IPS-15b (cell line): ENCODE results near the gene TCEAL2.
"Not testable (repeated sequence)": the region's sequence is repeated elsewhere in the genome, so short reads cannot be mapped to it uniquely, and the experiment has no call there.

ENCODE experiments used
- H3K27me3 ChIP-seq: one replicate; pipeline ENCODE4 v1.6.1; 2013; ENCODE audit warnings: low read length; ENCODE audit not compliant: control insufficient read depth, insufficient read depth
- H3K36me3 ChIP-seq: one replicate; pipeline ENCODE4 v1.6.1; 2013; ENCODE audit warnings: low read length; ENCODE audit not compliant: control insufficient read depth, insufficient read depth
- H3K4me1 ChIP-seq: one replicate; pipeline ENCODE4 v1.6.1; 2013; ENCODE audit warnings: mild to moderate bottlenecking, low read length; ENCODE audit not compliant: control insufficient read depth, insufficient read depth
- H3K4me3 ChIP-seq: one replicate; pipeline ENCODE4 v1.5.1; 2013; ENCODE audit warnings: low read depth, low read length
- H3K9ac ChIP-seq: one replicate; pipeline ENCODE4 v1.6.1; 2013; ENCODE audit warnings: low read depth, mild to moderate bottlenecking, low read length
- H3K9me3 ChIP-seq: one replicate; pipeline ENCODE4 v1.6.1; 2013; ENCODE audit warnings: mild to moderate bottlenecking, low read length; ENCODE audit not compliant: control insufficient read depth, insufficient read depth

The TCEAL2 gene

GRCh38 chrX:102142274-102142673 is 16.8 kb downstream of the TCEAL2 start, which contains the start of gene TCEAL6:
Gene TCEAL6 (minus strand): TSS chrX:102142481.
- H3K9ac ChIP-seq, H3K36me3 ChIP-seq, H3K9me3 ChIP-seq, H3K4me1 ChIP-seq: not testable (repeated sequence)
- Histone ChIP-seq H3K4me3 (peak within 1 kb of the TSS; percentile 30), H3K27me3 (peaks cover 18% of the 10 kb centered on the region)

GRCh38 chrX:102154218-102154860 is 28.9 kb downstream of the TCEAL2 start:
- no peaks in the 10 kb centered on the region for H3K36me3 ChIP-seq
- H3K9ac ChIP-seq = no peak overlapping the region
- H3K4me1 ChIP-seq = no peaks in the 10 kb centered on the region
- peak overlapping the region; percentile 65 for H3K4me3 ChIP-seq
- H3K9me3 ChIP-seq = no peaks in the 10 kb centered on the region
- H3K27me3 ChIP-seq = peaks cover 4% of the 10 kb centered on the region

GRCh38 chrX:102154900-102155805 is 29.7 kb downstream of the TCEAL2 start:
- H3K27me3 ChIP-seq = peaks cover 4% of the 10 kb centered on the region
- no peak overlapping the region for H3K9ac ChIP-seq
- H3K9me3 ChIP-seq = no peaks in the 10 kb centered on the region
- peak overlapping the region; percentile 65 for H3K4me3 ChIP-seq
- no peaks in the 10 kb centered on the region for H3K4me1 ChIP-seq
- no peaks in the 10 kb centered on the region for H3K36me3 ChIP-seq

GRCh38 chrX:102155806-102156179 is 30.3 kb downstream of the TCEAL2 start, which contains the start of gene BEX5:
Gene BEX5 (minus strand): TSS chrX:102155977. CDS start chrX:102154265, 1,712 bp downstream.
- no peaks in the 10 kb centered on the region for H3K9me3 ChIP-seq
- H3K4me3 ChIP-seq = peak within 1 kb of the TSS; percentile 65
- no peak within 1 kb of the TSS for H3K9ac ChIP-seq
- H3K27me3 ChIP-seq = peaks cover 4% of the 10 kb centered on the region
- no peaks in the 10 kb centered on the region for H3K36me3 ChIP-seq
- no peaks in the 10 kb centered on the region for H3K4me1 ChIP-seq
